GM12865 (cell line): ENCODE measurements around the gene WWP2.

Experiments used
- DNase-seq: peaks from one replicate; pipeline ENCODE4 v3.0.0; 2010; ENCODE audit warnings: low read depth
- H3K4me3 ChIP-seq: 2 replicates; pipeline ENCODE4 v1.5.1; 2011; ENCODE audit warnings: mild to moderate bottlenecking, low read depth, low read length, control low read depth
- TF ChIP-seq, protein P1 (sequence below): IDR thresholded peaks from 2 replicates; pipeline ENCODE4 v1.5.1; 2011; ENCODE audit warnings: low read length, control low read depth, low read depth, inconsistent platforms; ENCODE audit not compliant: insufficient read depth; ENCODE audit errors: missing control alignments

WWP2 gene

DNA sequence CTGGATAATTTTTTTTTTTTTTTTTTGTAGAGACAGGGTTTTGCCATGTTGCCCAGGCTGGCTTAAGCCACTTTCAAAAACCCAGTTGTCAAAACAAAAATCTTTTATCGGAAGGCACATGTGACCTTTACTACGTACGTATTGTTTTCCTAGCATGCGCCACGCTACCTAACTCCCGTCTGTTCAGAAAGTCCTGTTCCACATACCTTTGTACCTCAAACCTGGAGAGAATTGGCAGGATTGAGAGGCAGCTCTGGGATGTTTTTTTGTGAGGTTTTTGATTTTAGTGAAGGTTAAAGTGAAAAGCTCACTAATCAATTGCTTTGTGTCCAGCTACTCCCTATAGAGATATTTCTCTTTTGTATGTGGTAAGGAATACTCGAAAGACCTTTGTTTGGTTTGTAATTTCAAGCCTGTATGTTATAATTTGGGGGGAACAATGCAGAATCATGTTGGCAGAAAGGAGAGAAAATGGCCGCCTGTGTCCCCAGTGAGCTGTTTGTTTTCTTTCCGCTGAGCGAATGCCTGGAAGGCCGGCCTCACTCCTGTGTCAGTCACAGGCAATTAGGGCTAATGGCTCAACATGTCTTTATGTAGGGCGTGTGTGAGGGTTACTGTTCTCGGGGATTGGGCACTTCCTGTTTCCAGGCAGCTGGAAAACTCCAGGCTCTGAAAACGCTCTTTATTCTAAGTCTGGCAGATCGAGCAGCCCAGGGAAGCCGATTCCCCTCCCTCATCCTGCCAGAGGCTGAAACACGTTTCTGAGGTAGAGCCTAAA lies 128.2 kb downstream of the WWP2 start:
- DNase-seq: no peak
- no peak overlapping the region for H3K4me3 ChIP-seq
- TF ChIP-seq, protein P1, sequence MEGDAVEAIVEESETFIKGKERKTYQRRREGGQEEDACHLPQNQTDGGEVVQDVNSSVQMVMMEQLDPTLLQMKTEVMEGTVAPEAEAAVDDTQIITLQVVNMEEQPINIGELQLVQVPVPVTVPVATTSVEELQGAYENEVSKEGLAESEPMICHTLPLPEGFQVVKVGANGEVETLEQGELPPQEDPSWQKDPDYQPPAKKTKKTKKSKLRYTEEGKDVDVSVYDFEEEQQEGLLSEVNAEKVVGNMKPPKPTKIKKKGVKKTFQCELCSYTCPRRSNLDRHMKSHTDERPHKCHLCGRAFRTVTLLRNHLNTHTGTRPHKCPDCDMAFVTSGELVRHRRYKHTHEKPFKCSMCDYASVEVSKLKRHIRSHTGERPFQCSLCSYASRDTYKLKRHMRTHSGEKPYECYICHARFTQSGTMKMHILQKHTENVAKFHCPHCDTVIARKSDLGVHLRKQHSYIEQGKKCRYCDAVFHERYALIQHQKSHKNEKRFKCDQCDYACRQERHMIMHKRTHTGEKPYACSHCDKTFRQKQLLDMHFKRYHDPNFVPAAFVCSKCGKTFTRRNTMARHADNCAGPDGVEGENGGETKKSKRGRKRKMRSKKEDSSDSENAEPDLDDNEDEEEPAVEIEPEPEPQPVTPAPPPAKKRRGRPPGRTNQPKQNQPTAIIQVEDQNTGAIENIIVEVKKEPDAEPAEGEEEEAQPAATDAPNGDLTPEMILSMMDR: no peak

DNA sequence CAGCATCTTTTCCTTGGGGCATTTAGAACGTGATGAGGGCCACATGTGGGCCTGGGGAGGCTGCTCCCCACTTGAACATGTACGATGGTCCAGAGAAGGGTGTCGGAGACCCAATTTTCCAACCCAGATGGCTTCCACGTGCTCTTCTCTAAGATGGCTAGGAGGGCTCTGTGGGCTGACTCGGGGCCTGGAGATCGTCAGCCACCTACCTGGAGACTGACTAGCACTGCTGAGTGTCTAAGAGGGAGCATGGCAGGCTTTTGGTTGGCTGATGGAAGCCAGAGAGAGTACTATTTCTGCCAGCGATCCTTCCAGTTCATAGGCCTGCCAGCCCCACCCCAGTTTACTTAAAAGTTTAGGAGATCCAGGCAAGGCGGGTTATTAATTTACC lies 128.8 kb downstream of the WWP2 start:
- TF ChIP-seq, protein P1: no peak
- no peak overlapping the region for H3K4me3 ChIP-seq
- no peak for DNase-seq

DNA sequence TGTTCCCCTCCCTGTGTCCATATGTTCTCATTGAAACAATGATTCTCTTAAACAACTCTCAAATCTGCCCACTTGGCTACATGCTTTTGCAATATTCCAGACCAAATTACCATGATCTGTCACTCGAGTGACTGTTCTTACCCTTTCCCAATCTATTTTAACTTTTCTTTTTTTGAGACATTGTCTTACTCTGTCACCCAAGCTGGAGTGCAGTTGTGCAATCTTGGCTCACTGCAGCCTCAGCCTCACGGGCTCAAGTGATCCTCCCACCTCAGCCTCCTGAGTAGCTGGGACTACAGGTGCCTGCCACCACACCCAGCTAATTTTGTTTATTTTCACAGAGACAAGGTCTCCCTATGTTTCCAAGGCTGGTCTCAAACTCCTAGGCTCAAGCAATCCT lies 130.2 kb downstream of the WWP2 start:
- H3K4me3 ChIP-seq: no peak overlapping the region
- DNase-seq: no peak
- TF ChIP-seq, protein P1: no peak

DNA sequence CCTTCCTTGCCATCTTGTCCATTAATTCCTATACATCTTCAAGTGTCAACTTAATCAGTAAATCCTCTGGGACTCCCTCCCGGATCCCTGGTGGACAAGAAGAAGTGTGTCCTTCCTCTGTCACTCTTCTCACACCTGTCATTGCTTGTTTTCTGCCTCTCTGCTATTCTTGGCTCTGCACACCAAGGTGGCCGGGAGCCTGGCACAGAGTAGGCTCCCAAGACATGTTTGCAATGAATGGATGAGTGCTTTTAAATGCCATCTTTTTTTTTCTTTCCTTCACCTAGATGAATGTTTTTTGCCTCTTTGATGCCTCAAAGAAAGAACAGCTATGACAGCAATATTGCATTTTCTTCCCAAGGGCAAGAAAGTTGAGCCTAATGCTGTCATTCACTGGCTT lies 131.0 kb downstream of the WWP2 start:
- no peak overlapping the region for H3K4me3 ChIP-seq
- DNase-seq: no peak

DNA sequence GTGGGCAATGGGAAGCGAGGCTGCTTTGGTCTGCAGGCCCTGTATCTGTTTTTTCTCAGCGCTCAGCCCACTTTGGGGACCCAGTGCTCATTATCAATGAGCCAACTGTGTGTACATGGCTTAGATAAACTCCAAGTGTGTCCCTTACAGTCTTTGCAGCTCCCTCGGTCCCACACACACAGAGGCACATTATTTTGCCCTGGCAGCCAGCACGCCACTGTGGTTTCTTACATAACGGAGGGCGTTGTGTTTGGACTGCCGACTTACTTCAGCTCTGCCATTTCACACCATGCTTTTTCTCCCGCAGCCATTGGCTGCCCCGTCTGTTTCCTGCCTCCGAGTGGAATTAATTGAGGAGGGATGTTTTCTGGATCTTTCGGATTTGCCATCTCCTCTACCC lies 132.5 kb downstream of the WWP2 start:
- H3K4me3 ChIP-seq: no peak overlapping the region
- no peak for DNase-seq
- TF ChIP-seq, protein P1: no peak

More for the DNA sequence above, 131.0 kb downstream of the WWP2 start:
- TF ChIP-seq, protein P1: no peak

DNA sequence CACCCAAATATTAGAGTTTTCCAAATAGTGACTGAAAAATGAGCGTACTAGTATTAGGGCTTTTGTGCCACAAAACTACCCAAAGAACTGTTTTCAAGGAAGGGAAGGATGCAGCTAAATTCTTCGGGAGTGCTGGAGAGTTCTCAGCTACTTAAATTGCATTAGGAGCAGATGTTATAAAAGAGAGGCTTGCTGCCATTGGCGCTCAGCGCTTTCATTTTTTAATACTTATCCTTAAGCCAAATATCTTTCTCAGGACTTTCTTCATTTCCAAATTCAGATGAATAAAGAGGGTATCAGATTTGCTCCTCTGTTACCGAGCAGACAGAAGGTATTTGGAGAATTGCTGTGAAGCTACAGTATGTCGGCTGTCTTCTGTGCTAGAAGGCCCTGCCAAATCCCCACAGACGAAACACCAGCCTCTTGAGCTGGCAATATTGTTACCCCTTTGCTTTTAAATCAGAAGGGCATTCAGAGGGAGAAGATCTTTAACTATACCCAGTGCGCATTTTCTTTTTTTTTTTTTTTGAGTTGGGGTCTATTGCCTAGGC lies 141.8 kb downstream of the WWP2 start:
- DNase-seq: no peak
- H3K4me3 ChIP-seq: no peak overlapping the region
- TF ChIP-seq, protein P1: no peak
